HepG2 (cell line): Measurements from ENCODE around the gene ZNG1A. TPM values are rescaled to one million over a fixed set of nuclear protein-coding genes. Genes with fewer than 3 reads are reported as not detected.

Experiments used
- ATAC-seq: fragments of 200-7000 bp; cut with Tn5 transposase; 3 replicates; pipeline ENCODE4 v1.9.1; 2020; ENCODE audit warnings: mild to moderate bottlenecking, moderate library complexity
- BruUV-seq: library from RNA; stranded (reverse); fragments of 400-500 nt; replicated peaks from 2 replicates; lab custom pipeline; 2021; lab: Mats Ljungman, UMichigan
- CTCF ChIA-PET: fragments of 300-600 bp; formaldehyde crosslinking; extraction: SDS; loops from one replicate; lab custom pipeline; 2021; ENCODE audit warnings: low total read pairs, inconsistent platforms, low intra/inter-chr PET ratio; lab: Yijun Ruan, JAX
- POLR2A ChIA-PET: fragments of 350-600 bp; sonication (Branson Sonifier 250); formaldehyde crosslinking; loops from one replicate; lab custom pipeline; 2020; ENCODE audit warnings: antibody characterized with exemption, inconsistent platforms; lab: Yijun Ruan, JAX
- DNase-seq: peaks from one replicate; pipeline ENCODE4 v3.0.0-alpha.2; 2015; ENCODE audit warnings: low spot score
- FAIRE-seq: peaks from 3 replicates; lab custom pipeline; 2011; peaks lifted over from hg19 to GRCh38; lab: Jason Lieb, UNC
- H2AFZ ChIP-seq: one replicate; pipeline ENCODE4 v1.6.1; 2011; ENCODE audit warnings: low read length, inconsistent platforms
- H3K27ac ChIP-seq: fragments of 300-600 bp; 3 replicates; pipeline ENCODE4 v1.8.0; 2011; ENCODE audit warnings: mixed run types, mild to moderate bottlenecking, mixed read lengths, low read length, inconsistent platforms; ENCODE audit not compliant: insufficient read depth; ENCODE audit errors: extremely low read length
- H3K27me3 ChIP-seq, 2 experiments: fragments of 200-600 bp in 1 of 2; 2 replicates in 1 of 2; 3 replicates in 1 of 2; pipeline versions ENCODE4 v1.6.0 to v1.8.0; 2011; ENCODE audit warnings: low read length in 2 of 2, mild to moderate bottlenecking in 2 of 2, moderate library complexity in 2 of 2, inconsistent platforms in 1 of 2; ENCODE audit not compliant: insufficient read depth in 2 of 2, control insufficient read depth in 1 of 2
- H3K36me3 ChIP-seq, 2 experiments: fragments of 200-600 bp in 1 of 2; replicated peaks in 1 of 2; 2 replicates in 1 of 2; 3 replicates in 1 of 2; pipeline versions ENCODE4 v1.5.1 to v1.8.0; 2011; ENCODE audit warnings: low read length in 2 of 2, inconsistent platforms in 1 of 2; ENCODE audit not compliant: insufficient read depth in 2 of 2, control insufficient read depth in 1 of 2
- H3K4me1 ChIP-seq: 2 replicates; pipeline ENCODE4 v1.5.1; 2012; ENCODE audit warnings: low read length, inconsistent platforms; ENCODE audit not compliant: insufficient read depth
- H3K4me2 ChIP-seq: 2 replicates; pipeline ENCODE4 v1.6.0; 2011; ENCODE audit warnings: low read depth, low read length, inconsistent platforms
- H3K4me3 ChIP-seq, 3 experiments: fragments of 200-600 bp in 1 of 3; sonication (generic), shearing (Covaris generic) in 1 of 3; replicated peaks in 1 of 3; 2 replicates each; pipeline ENCODE4 v1.5.1; 2011 to 2016; ENCODE audit warnings: low read length in 3 of 3, inconsistent platforms in 2 of 3, low read depth in 2 of 3, mild to moderate bottlenecking in 2 of 3, control low read depth in 1 of 3, mixed read lengths in 1 of 3; ENCODE audit not compliant: insufficient read depth in 1 of 3
- H3K79me2 ChIP-seq: one replicate; pipeline ENCODE4 v1.6.1; 2011; ENCODE audit warnings: low read length, inconsistent platforms; ENCODE audit not compliant: insufficient read depth
- H3K9ac ChIP-seq: 2 replicates; pipeline ENCODE4 v1.6.0; 2011; ENCODE audit warnings: mild to moderate bottlenecking, low read depth, low read length, inconsistent platforms; ENCODE audit not compliant: insufficient read depth
- H3K9me3 ChIP-seq: 2 replicates; pipeline ENCODE4 v1.5.1; 2012; ENCODE audit warnings: mild to moderate bottlenecking, low read length
- H4K20me1 ChIP-seq: 2 replicates; pipeline ENCODE4 v1.6.0; 2011; ENCODE audit warnings: inconsistent platforms, mild to moderate bottlenecking, low read length, moderate library complexity; ENCODE audit not compliant: insufficient read depth
- WIZ ChIP-seq: sonication (generic); formaldehyde crosslinking; IDR thresholded peaks from 2 replicates; pipeline ENCODE4 v1.5.1; 2020; ENCODE audit warnings: mild to moderate bottlenecking, missing genetic modification reagents
- ZFP36L2 ChIP-seq: sonication (generic); formaldehyde crosslinking; IDR thresholded peaks from 2 replicates; pipeline ENCODE4 v1.4.0; 2020; ENCODE audit warnings: missing genetic modification reagents
- WGBS: methylation state at CpG from one replicate; pipeline ENCODE4 v1.1.6; 2017; ENCODE audit warnings: low lambda C conversion rate; 5-methylcytosine and 5-hydroxymethylcytosine counted together
- in situ Hi-C: cut with HindIII; loops from 2 replicates; pipeline ENCODE4 v1.10.0; 2017; ENCODE audit warnings: low pct_unique_long_range_greater_than_20kb; ENCODE audit not compliant: extremely low pct_ligation_motif_present
- intact Hi-C: fragments of 100-400 bp; cut with micrococcal nuclease; formaldehyde crosslinking; loops from one replicate; pipeline ENCODE4 v1.10.0; 2022; ENCODE audit not compliant: unreplicated experiment
- polyA plus RNA-seq, 8 experiments: library from polyadenylated mRNA; depleted of rRNA in 3 of 8; stranded (reverse) in 7 of 8; unstranded in 1 of 8; fragments of >200 nt; fragmentation: Illumina TruSeq in 4 of 8; extraction: Trizol in 4 of 8; gene quantifications; 2 replicates each; pipeline versions ENCODE4 v1.2.1 to v1.2.3, GENCODE V29; 2011 to 2016; ENCODE audit warnings: low read depth in 4 of 8, missing spikeins in 1 of 8, mixed read lengths in 1 of 8; ENCODE audit not compliant: insufficient read depth in 1 of 8
- total RNA-seq, 5 experiments: library from RNA; depleted of rRNA; stranded (reverse); fragments of >200 nt; fragmentation: Illumina TruSeq; extraction: Trizol; gene quantifications; 2 replicates each; pipeline ENCODE4 v1.2.3, GENCODE V29; 2016; ENCODE audit warnings: low read depth in 1 of 5
- TF ChIP-seq, protein P1 (sequence below): IDR thresholded peaks from 2 replicates; pipeline ENCODE4 v1.6.1; 2016; ENCODE audit warnings: low read depth, control low read depth
- TF ChIP-seq, protein P2 (sequence below): sonication (generic); formaldehyde crosslinking; IDR thresholded peaks from 2 replicates; pipeline ENCODE4 v1.4.0; 2020; ENCODE audit warnings: missing genetic modification reagents
- TF ChIP-seq, protein P3 (sequence below): sonication (generic); formaldehyde crosslinking; IDR thresholded peaks from 2 replicates; pipeline ENCODE4 v1.4.0; 2020; ENCODE audit warnings: missing genetic modification reagents
- TF ChIP-seq, protein P4 (sequence below): sonication (generic); formaldehyde crosslinking; IDR thresholded peaks from 2 replicates; pipeline ENCODE4 v1.5.0; 2020; ENCODE audit warnings: missing genetic modification reagents

Gene ZNG1A
- total and polyA plus RNA-seq, 2 of the 13 experiments (the other 11 are each of a cell fraction or from before 2014, with no cell fraction given): 28.6 to 90.6 TPM

DNA sequence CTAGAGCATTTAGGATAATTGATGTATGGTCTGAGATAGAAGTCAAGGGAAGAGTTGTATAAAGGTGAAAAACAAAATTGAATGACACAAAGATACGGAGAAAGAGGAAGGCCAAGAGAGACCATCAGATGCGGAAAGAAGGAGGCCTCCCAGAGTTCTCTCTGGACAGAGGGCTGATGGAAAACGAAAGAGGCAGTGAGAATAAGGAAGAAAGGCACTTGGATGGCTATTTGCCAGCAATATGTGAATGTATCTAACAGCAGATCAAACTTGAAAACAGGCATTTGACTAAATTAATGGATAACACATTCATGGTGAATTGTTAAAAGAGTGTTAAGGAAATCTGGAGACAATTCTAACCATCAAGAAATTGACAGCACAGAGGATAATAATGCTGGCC is 33.4 kb upstream of the ZNG1A start:
- WGBS: 59% methylated on average over 3 of the region's 3 CpGs
- H3K4me3 ChIP-seq: no peak overlapping the region
- H3K4me1 ChIP-seq: peaks cover 8% of the 10 kb centered on the region; the same call in 1 of the 2 replicates
- H3K27me3 ChIP-seq: peaks cover 0 to 23% of the 10 kb centered on the region in 2 experiments; a peak in 2 of 5 replicates
- H3K4me2 ChIP-seq: no peak overlapping the region
- ATAC-seq (no peak), DNase-seq (no peak), FAIRE-seq (no peak)
- H4K20me1 ChIP-seq: no peaks in the 10 kb centered on the region
- ChIA-PET CTCF (no interaction called here), POLR2A (no interaction called here)
- no peak overlapping the region for H2AFZ ChIP-seq
- H3K27ac ChIP-seq: no peak overlapping the region
- in situ Hi-C loops (no loop called here), intact Hi-C loops (no loop called here)
- no TSS peak for BruUV-seq
- H3K9ac ChIP-seq: no peak overlapping the region
- H3K79me2 ChIP-seq: no peaks in the 10 kb centered on the region
- no peaks in the 10 kb centered on the region for H3K9me3 ChIP-seq
- no peaks in the 10 kb centered on the region for H3K36me3 ChIP-seq
- TF ChIP-seq ZFP36L2 (no peak), WIZ (no peak)
- TF ChIP-seq, protein P1, sequence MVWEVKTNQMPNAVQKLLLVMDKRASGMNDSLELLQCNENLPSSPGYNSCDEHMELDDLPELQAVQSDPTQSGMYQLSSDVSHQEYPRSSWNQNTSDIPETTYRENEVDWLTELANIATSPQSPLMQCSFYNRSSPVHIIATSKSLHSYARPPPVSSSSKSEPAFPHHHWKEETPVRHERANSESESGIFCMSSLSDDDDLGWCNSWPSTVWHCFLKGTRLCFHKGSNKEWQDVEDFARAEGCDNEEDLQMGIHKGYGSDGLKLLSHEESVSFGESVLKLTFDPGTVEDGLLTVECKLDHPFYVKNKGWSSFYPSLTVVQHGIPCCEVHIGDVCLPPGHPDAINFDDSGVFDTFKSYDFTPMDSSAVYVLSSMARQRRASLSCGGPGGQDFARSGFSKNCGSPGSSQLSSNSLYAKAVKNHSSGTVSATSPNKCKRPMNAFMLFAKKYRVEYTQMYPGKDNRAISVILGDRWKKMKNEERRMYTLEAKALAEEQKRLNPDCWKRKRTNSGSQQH (CRISPR knock-in tag): no peak
- TF ChIP-seq, protein P2, sequence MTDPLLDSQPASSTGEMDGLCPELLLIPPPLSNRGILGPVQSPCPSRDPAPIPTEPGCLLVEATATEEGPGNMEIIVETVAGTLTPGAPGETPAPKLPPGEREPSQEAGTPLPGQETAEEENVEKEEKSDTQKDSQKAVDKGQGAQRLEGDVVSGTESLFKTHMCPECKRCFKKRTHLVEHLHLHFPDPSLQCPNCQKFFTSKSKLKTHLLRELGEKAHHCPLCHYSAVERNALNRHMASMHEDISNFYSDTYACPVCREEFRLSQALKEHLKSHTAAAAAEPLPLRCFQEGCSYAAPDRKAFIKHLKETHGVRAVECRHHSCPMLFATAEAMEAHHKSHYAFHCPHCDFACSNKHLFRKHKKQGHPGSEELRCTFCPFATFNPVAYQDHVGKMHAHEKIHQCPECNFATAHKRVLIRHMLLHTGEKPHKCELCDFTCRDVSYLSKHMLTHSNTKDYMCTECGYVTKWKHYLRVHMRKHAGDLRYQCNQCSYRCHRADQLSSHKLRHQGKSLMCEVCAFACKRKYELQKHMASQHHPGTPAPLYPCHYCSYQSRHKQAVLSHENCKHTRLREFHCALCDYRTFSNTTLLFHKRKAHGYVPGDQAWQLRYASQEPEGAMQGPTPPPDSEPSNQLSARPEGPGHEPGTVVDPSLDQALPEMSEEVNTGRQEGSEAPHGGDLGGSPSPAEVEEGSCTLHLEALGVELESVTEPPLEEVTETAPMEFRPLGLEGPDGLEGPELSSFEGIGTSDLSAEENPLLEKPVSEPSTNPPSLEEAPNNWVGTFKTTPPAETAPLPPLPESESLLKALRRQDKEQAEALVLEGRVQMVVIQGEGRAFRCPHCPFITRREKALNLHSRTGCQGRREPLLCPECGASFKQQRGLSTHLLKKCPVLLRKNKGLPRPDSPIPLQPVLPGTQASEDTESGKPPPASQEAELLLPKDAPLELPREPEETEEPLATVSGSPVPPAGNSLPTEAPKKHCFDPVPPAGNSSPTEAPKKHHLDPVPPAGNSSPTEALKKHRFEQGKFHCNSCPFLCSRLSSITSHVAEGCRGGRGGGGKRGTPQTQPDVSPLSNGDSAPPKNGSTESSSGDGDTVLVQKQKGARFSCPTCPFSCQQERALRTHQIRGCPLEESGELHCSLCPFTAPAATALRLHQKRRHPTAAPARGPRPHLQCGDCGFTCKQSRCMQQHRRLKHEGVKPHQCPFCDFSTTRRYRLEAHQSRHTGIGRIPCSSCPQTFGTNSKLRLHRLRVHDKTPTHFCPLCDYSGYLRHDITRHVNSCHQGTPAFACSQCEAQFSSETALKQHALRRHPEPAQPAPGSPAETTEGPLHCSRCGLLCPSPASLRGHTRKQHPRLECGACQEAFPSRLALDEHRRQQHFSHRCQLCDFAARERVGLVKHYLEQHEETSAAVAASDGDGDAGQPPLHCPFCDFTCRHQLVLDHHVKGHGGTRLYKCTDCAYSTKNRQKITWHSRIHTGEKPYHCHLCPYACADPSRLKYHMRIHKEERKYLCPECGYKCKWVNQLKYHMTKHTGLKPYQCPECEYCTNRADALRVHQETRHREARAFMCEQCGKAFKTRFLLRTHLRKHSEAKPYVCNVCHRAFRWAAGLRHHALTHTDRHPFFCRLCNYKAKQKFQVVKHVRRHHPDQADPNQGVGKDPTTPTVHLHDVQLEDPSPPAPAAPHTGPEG (CRISPR knock-in tag): no peak
- TF ChIP-seq, protein P3, sequence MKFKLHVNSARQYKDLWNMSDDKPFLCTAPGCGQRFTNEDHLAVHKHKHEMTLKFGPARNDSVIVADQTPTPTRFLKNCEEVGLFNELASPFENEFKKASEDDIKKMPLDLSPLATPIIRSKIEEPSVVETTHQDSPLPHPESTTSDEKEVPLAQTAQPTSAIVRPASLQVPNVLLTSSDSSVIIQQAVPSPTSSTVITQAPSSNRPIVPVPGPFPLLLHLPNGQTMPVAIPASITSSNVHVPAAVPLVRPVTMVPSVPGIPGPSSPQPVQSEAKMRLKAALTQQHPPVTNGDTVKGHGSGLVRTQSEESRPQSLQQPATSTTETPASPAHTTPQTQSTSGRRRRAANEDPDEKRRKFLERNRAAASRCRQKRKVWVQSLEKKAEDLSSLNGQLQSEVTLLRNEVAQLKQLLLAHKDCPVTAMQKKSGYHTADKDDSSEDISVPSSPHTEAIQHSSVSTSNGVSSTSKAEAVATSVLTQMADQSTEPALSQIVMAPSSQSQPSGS: no peak
- TF ChIP-seq, protein P4, sequence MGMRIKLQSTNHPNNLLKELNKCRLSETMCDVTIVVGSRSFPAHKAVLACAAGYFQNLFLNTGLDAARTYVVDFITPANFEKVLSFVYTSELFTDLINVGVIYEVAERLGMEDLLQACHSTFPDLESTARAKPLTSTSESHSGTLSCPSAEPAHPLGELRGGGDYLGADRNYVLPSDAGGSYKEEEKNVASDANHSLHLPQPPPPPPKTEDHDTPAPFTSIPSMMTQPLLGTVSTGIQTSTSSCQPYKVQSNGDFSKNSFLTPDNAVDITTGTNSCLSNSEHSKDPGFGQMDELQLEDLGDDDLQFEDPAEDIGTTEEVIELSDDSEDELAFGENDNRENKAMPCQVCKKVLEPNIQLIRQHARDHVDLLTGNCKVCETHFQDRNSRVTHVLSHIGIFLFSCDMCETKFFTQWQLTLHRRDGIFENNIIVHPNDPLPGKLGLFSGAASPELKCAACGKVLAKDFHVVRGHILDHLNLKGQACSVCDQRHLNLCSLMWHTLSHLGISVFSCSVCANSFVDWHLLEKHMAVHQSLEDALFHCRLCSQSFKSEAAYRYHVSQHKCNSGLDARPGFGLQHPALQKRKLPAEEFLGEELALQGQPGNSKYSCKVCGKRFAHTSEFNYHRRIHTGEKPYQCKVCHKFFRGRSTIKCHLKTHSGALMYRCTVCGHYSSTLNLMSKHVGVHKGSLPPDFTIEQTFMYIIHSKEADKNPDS (CRISPR knock-in tag): no peak
